Ecto neural progenitor cell (in vitro differentiated cells): Measurements from ENCODE around the gene KAZN.
A peak's percentile ranks its signal among the peaks of the same experiment; 100 is the strongest.

Source experiments
- DNase-seq: peaks from one replicate; pipeline ENCODE4 v3.0.0-alpha.2; 2018; ENCODE audit warnings: low spot score

The KAZN gene

DNA sequence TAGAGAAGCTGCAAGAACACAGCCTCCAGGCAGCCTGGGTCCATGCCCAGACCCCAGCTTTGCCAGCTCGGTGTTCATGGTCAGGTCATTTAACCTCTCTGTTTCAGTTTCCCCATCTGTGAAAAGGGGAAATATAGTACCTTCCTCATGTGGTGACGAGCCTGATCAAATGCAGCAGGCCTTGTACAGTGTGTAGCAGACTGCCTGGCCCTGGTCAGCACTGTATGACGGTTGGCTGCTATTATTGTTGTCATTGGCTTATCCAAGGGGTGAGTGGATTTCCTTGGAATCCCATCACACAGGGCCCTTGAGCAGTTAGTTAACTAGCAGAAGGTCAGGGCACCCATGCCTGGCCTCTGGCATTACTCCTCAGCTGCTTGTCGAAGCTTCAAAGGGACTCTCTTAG, 548.5 kb downstream of the KAZN start:
- no peak for DNase-seq

DNA sequence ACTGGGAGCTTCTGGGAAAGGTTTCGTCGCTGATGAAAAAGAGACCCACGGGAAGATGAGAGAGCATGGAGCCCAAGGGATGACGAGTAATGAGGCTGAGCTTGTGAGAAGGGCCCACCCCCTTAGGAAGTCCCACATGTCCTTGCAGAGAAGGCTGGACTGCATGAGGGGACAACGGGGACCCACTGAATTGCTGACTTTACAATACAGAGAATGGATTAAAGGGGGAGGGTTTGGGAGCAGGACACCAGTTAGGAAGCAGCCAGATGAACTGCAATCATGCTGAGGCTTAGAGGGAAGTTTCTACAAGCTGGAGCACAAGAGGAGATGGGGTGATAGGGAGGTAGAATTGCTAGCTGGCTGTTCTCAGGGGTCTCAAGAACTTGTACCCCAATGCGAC, 549.5 kb downstream of the KAZN start:
- DNase-seq = no peak

DNA sequence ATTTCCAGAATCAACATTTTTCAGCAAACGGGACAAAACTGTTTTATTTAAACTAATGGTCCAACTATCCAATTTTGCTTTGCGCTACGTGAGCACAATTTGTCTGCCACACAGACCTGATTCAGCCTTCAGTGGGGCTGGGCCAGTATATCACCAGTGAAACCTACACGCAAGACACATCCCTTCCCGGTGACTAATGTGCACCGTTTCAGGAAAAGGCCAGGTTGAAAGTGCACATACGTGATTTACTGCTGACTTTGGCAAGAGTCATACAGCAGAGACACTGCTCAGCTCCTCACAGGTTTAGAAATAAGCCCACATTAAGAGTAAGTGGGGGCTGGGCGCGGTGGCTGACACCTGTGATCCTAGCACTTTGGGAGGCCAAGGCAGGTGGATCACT, 550.0 kb downstream of the KAZN start:
- no peak for DNase-seq

DNA sequence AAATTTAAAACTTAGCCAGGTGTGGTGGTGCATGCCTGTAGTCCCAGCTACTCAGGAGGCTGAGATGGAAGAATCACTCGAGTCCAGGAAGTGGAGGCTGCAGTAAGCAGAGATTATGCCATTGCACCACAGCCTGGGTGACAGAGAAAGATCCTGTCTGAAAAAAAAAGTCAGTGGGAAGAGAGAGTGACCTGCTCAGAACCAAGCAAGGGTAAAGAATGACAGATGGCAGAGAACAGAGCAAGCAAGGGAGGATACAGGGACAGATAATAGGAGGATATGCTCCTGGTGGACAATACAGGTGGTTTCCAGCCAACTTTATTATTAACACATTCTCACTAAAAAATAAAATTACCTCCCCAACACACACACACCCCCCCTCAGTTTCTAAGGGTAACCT, 550.5 kb downstream of the KAZN start:
- DNase-seq = no peak

DNA sequence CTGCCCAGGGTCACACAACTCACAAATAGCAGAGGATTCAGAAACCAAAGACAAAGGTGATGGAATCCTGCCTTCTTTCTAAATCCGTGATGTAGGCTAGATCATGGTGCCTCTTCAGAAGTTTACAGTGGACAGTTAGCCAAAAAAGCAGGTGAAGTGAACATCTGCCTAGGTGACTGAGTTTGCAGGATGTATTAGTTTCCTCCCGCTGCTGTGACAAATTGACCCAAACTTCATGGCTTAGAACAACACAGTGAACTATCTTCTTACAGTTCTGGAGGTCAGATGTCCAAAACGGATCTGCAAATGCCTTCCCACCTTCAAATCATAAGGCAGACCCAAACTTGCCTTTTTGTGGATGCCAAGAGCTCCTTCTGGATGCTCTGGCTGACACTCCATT, 551.9 kb downstream of the KAZN start:
- no peak for DNase-seq

DNA sequence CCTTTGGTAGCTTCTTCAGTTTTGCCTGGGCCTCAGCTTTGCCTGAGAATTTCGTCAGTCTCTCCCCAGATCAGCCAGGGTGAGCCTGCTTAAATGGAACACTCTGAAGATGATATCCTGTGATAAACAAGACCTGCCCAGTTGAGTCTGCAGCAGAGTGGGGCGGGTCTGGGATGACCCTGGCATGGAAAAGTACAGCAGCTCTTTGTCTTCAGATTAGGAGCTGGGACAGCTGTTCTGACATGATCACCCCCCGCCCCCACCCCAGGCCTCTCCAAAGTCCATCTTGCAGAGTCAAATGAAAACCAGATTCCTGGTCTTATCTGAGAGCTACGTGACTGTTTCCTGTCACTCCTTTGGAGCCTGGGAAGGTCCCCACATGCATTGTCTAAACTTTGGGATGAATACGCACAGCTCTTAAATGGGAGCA, 552.9 kb downstream of the KAZN start:
- no peak for DNase-seq

DNA sequence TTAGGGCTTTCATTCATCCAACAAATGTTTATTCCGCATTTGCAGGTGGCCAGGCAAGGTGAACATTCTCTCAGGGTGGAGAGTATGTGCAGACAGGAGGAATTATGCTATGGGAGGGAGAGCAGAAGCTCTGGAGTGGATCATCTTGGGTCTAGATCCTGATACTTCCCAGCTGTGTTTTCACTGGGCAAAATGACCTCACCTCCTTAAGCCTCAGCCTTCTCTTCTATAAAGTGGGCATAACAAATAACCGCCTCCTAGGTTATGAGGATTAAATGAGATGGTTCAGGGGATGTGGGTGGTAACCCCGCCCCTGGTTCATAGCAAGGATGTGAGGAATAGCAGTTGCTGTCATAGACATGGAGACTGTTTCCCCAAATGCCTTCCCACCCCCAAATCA, 553.4 kb downstream of the KAZN start:
- DNase-seq = no peak

DNA sequence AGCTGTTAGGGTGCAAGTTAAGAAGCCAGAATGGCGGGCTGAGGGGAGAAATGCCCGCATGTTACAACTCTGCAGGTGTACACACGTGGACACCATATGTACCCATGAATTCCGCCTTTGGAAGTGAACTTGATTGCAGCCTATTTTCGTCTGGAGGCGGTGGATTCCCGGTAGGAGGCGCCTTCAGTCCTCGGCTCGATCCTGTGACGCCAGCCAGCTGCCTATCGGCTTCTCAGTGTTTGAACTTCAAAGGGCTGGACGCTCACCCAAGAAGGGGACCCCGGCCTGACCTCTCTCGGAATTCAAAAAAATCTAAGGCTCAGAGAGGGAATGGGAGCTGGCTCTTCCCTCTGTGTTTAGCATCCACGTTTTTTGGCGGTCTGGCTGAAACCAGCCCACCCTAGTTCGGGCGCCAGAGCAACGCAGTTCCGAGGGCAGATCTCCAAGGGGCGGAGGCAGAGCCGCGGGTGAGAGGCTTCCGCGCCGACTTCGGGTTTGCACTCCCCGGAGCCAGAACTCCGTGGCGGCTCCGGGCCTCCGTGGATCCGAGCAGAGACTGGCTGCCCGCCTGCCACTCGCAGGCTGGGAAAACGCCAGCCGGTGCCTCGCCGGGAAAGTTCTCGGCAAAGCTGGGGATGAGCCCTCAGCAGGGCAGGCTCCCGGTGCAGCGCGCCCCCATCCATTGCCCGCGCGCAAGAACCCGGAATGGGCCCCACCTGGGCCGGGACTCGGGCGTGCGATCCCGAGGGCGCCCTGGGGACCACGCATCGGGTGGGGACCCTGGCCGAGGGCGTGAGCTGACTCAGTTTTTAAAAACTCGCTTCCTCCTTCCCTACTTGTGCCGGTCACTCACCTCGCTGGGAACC, 554.1 kb downstream of the KAZN start:
- peak; percentile 75 for DNase-seq

DNA sequence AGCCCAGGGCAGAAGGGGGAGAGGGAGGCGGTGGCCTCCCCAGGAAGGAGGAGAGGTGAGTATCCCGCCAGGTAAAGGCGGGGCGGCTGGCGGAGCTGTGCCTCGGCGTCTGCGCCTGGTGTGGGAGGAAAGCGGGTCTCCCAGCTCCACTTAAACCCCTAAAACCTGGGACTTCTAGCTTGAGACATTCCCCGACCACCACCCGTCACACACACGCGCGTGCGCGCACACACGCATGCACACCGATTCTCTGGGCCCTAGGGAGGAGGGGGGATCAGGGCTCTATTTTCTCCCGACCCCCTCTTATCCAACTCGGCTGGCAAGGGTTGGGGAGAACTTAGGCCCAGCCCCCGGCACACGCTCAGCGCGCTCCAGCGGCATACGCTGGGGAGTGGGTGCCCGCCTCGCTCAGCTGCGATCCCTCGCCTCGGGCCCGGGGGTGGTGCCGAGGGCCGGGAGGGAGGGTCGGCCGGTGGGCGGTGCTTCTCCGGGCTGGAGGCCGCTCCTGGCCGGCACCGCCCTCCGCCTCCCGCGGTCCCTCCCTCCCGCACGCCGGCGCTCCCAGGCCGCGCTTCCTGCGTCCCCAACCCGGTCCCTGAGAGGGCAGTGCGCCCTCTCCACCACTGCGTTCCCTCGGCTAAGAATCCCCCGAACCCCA, 554.8 kb downstream of the KAZN start, which contains the start of gene TMEM51:
Gene TMEM51 (plus strand): TSS at position 564 of the 658 bp plus-strand sequence. CDS start 61,341 bp downstream, outside the sequence.
- peak; percentile 88 for DNase-seq

DNA sequence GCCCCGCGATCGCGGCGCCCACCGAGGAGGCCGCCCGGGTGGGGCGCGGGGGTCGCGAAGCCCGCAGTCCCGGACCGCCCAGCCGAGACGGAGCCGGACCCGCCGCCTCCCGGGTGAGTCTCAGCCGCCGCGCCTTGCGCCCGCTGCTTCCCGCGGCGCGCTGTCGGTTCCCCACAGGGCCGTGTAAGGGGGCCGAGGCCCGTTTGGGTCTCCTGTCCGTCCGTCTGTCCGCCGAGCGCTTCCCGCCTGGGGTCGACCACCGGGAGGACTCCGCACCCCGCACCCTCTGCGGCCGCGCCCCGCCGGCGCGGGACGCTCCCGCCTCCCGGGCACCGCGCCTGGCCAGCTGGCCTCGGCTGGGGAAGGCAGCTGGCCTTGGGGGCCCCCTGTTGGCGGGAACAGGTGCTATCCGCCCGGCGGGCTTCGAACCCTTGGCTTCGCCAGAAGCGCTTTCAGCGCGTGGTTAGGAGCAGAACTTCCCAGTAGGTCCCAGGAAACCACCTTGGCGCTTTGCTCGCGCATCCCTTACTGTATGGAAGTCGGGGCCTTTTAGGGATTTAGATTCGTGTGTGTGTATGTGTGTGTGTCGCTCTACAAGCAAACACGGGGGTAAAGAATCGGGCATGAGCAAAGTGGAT, 555.5 kb downstream of the KAZN start:
- DNase-seq = peak; percentile 84

DNA sequence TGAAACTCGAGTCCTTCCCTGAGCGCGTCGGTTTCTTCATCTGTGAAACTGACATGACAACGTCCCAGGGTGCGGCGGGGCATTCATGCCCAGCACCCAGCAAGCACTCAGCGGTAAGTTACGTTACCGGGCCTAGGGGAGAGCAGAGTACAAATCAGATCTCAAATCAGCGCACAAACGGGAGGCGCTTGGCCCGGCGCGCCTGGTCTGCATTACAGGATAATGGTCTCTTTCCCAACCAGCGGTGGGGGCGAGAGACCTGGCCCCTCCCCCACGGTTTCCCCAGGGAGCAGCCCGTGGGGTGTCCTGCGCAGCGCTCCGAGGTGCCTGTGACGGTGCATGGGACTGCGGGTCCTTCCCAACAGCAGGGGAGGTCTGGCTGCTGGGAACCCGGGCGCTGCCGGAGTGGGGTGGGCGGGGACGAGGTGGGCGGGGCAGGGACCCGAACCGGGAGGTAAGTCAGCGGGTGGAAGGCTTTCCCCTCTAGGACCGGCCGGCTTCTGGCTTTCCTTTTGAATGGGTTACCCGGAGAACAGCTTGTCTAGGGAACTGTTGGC, 556.1 kb downstream of the KAZN start:
- peak; percentile 71 for DNase-seq

DNA sequence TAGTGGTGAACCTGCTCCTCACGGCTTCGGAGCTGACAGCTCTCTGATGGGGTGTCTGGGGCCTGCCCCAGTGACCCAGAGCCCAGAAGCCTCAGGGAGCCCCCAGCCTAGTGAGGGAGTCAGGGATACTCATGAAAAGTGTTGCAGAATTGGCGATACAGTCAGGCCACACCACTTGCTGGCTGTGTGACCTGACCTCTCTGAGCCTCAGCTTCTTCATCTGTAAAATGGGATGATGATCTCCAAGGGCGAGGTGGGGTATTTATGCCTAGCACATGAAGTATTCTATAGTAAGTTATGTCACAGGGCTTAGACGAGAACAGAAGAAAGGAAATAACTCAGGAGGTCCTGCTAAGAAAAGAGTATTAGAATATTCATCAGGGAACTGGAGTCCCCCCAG, 556.7 kb downstream of the KAZN start:
- no peak for DNase-seq

DNA sequence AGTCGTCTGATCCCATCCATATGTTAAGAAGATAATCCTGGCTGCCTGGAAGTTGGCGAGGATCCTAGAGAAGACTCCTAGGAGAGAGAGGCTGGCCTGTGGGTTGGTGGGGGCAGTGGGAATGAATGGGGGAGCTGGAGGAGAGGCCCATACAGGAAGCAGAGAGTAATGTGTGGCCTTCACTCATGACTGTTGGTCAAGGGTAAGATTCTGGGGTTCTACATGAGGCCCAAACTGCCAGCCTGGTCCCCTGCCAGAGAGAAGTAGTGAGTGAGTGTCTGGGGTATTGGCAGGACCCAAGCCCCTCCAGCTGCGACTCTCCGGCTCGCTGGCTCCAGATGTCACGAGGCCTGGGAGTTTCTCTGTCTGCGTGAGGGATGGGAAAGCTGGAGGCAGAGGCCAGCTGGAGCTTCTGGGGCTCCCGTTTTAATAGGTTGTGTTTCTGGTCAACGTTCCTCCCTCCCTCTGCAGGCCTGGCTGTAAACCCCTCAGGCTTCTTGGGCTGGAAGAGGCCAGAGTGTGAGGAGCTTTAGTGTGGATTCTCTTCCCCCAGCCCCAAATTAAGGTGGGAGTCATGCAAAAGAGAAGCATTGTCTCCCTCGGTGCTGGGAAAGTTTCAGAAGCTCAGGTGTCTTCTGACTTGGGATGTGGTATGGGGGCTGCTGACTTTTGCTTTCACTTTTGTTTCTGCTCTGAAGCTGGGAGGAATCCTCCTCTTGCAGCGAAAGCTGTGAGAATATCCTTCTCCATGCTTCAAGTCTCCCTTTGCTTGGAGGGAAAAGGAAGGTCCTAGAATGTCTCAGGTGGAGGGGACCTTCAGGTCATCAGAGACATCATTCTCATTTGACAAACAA, 557.6 kb downstream of the KAZN start:
- DNase-seq = no peak

DNA sequence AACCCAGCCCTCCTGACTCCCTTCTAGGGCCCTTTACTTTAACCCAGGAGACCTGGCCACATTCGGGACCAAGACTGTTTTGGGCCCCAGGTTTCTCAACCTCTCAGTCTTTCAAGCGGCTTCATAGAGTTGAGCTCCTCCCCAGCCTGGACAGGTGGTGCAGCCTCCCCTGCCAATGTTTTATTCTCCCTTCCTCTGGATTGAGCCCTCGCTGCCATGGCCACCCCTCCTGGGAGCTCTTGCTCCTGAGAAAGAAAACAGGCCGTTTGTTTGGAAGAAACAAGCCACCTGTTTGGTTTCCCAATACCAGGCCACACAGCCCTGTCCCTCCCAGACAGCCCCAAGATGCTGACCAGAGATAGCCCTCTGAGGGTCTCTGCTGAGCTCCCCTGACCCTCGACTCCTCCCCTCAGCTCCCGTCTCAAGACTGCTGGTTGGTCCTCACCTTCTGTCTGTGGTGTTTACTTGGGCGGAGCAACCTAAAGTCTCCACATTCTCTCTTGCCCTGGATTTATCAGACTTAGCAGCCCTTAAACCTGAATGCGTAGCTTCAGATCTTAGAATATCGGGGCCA, 558.4 kb downstream of the KAZN start:
- DNase-seq = no peak

DNA sequence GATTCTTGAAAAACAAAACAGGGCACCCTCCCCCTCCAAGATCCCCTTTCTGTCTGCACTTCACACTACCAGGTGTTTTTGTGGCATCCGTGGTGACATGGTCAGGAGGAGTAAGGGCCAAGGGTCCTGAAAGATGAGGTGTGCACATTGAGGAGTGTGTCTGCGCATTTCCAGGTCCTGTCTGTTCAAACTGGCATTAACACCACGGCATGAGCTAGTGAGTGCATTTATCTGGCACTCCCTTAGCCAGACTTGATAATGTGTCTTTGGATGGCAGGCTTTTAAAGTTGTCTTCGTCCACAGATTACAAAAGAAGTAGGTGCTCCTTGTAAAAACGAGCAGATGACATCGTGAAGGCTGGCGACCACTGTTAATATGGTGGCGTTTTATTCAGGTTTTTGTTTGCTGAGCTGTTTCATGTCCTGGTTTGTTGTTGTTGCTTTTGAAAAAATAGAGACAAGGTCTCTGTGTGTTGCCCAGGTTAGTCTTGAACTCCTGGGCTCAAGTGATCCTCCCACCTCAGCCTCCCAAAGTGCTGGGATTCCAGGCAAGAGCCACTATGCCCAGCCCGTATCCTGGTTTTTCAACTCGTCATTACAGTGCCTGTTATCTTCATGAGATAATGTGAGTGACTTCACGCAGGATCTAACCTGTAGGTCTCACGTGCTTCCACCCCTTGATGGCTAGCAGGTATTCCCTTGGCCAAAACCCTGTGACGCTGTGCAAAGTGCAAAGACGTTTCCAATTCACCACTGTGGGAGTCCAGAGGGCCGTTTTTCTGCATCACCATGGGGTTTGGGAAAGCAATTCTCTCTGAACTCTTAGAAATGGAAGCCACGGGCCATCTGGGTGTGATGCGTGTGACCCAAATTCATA, 559.3 kb downstream of the KAZN start:
- no peak for DNase-seq

DNA sequence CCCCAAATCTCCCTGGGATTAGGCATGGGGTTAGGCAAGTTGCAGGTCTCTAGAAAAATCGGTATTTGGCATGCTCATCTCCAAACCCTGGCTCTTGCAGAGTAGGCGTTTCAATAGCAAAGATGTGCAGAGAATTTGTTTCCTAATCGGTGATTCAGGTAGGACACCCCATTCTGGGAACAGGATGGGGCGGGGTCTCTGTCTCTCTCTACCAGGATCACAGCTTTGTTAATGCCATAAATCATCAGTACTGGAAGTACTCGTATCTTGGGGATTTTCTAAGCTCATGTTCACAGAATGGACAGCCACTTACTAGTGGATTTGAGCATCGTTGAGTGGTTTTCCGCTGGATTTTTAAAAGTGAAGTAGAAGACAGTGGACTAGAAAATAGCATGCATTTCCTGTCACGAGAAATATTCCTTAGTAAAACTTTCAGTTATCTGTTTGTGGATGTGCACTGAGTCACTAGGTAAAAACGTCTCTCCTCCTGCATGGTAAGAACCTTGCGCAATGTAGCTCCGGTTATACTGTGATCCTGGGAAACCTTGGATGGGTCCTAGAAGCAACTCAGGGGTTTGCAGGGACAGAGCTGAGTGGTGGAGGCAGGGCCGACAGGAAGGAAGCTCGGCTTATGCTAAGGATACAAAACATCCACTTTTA, 560.2 kb downstream of the KAZN start:
- no peak for DNase-seq

DNA sequence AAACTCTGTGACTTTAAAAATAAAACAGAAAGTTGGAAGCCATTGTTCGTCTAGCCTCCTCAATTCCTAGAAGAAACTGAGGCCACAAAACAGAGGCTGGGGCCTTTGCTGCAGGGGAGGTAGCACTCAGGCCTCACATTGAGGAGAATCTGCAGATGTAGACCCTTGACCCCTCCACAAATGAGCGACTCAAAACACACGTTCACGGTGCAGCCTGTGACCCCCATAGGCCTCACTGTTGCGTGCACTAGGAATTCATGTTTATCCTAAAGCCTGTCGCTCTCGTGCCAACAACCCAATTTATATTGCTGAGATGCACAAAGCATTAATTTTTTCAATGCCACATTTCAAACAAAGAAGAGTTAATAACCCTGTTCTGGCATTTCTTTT, 560.7 kb downstream of the KAZN start:
- DNase-seq = no peak

DNA sequence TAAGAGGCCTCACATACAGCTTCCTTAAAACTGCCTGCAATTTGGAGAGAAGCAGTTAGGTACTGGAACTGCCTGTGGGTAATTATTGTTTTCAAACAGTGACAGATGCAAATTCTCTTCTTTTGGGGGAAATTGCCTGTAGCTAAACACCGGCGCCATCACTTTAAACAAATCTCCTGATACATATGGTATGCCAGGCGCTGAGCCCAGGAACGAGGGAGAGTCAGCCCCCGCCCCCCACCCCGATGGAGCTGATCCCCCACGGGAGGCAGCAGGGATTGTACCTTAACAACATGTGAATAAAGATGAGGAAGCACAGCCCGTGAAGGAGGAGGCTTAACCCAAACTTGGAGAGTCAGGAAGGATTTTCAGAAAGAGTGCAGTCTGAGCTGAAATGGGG, 562.1 kb downstream of the KAZN start:
- DNase-seq = no peak

DNA sequence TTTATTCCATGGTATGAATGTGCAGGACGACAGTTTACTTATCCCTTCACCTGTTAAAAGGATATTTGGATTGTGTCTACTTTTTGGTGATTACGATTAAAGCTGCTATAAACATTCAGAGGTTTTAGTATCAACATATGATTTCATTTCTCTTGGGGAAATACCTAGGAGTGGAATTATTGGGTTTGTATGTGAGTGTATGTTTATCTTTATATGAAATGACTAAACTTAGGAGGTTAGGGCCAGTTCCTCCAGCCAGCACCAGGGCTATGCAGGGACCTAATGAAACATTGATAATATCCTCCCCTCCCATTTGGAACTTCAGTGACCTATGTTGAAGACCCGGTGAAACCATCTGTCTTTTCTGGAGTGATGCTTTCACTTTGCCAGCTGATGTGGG, 568.9 kb downstream of the KAZN start:
- DNase-seq = no peak
